ENCODE data around the gene SMIM36.
A peak's percentile ranks its signal among the peaks of the same experiment; 100 is the strongest.
"Not testable (repeated sequence)": the region's sequence is repeated elsewhere in the genome, so short reads cannot be mapped to it uniquely, and the experiment has no call there.

The SMIM36 gene

DNA sequence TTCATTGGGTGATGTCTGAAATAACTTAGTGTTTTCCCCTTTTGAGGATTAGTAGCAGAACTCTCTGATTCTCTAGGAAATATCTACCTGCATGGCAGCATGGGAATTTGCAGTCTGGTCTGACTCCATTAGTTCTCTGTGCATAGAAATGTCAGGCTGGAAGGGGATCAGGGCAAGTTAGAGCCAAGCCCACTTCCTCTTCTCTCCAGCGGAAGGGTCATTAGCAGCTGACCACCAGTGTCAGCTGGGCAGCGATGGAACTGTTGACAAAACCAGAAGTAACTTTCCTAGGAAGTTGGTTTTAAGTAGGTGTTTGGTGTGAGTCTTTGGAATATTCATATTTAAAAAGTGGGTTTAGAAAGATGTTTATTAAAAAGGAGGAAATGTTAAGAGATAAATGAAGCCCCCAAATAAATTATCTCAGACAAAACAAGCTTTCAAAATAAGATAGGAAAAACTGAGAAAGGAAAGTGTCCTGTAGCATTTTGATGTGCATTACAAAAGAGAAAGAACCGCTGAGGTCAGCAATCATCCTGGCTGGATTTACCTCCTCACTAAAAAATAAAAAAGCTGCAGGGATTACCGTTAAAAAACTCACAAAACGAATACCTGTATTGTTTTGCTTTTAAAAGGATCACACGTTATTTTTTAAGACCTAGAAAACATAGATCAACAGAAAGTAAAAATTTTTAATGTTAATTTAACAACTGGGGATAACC lies 57.3 kb downstream of the SMIM36 start:
- DNase-seq, result no peak

DNA sequence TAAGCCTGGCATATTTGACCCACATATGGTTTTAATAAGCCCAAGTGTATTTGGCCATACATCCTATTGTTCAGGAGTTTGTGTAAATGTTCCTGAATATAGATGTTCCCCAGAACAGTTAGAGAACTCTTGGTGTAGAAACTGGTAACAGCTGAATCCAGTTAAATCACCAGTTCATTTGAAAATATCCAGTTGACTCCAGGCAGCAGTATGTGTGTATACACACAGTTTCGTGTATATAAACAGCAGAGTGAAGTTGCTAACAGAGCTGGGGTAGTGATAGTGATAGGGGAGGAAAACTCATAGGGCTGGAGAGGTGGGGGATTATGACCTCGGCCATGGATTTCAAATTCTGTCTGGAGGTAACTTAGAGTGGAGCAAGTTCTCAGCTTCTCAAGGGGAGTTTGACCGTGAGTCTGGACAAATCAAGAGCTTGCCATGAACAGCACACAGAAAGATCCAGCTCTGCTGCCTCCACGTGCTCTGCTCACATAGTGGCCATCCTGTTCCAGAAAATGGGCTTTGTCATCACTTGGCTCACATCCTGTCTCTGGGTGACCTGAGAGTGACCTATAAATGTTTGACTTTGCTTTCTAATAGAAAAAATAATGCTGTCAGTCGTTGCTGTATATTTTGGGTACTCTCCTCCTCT lies 59.0 kb downstream of the SMIM36 start:
- no peak for DNase-seq

DNA sequence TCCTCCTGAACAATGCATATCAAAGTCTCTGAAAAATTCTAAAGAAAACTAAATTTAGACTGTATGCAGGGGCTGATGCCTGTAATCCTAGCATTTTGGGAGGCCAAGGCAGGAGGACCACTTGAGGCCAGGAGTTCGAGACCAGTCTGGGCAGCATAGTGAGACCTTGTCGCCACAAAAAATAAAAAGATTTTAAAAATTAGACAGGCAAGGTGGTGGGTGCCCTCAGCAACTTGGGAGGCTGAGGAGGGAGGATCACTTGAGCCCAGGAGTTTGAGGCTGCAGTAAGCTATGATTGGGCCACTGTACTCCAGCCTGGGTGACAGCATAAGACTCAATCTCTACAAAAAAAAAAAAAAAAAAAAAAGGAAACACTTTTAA lies 59.5 kb downstream of the SMIM36 start:
- no peak for DNase-seq

DNA sequence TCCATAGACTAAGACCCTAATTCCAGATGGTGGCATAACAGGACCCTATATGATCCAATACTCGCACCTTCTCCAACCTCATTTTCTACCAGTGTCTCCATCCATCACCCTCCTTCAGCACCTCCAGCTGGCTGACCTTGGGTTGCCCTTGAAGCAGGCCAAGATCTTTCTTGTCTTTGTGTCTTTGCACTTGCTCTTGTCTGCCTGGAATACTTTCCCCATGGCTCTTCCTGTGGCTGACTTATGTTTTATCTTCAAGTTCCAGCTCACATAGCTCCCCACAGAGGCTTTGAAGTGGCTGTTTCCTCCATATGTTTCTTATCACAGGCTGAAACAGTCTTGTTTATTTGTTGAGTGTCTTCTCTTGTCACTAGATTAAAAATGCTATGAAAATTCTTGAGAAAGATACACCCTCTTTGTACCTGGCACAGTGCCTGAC lies 60.0 kb downstream of the SMIM36 start:
- DNase-seq, result no peak

DNA sequence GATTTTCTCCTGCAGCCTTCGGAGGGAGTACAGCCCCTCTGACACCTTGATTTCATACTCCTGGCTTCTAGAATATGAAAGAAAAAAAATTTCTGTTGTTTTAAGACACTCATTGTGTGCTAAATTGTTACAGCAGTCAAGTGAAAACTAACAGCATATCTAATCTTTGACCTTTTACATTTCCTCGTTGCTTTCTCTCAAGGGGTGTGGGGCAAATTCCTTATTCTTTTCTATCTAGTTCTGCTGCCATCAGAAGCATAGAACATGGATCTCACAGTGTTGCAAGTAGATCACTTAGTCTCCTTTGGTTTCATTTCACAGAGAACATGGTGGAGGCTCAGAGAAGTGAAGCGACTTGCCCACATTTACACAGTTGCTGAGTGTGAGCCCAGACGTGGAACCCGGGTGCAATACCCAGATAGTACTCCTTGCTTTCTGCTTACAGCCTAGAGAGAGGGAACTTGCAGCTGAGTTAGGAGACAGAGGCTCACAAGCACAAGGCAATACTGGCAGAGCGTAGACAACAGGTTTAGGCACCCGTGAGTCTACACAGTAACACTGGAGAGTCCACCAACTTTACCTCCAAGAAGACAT lies 60.9 kb downstream of the SMIM36 start:
- no peak for DNase-seq

DNA sequence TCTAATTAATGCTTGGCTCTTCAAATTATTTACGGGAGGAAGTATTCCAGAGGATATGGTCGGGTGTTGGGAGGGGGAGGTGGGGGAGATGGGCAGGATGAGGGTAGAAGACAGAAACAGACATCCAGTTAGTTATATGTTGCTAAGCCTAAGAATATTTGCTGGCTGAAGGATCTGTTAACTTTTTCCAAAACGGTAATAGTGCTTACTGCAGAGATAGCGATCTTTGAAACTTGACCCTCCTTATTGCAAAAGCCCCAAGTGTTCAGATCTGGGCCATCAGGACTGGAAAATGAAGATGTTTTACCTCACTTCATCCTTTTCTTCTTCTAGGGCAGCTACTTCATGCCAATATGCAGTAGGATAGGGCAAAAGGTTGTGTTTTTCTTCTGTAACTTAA lies 62.6 kb downstream of the SMIM36 start:
- DNase-seq, result no peak

DNA sequence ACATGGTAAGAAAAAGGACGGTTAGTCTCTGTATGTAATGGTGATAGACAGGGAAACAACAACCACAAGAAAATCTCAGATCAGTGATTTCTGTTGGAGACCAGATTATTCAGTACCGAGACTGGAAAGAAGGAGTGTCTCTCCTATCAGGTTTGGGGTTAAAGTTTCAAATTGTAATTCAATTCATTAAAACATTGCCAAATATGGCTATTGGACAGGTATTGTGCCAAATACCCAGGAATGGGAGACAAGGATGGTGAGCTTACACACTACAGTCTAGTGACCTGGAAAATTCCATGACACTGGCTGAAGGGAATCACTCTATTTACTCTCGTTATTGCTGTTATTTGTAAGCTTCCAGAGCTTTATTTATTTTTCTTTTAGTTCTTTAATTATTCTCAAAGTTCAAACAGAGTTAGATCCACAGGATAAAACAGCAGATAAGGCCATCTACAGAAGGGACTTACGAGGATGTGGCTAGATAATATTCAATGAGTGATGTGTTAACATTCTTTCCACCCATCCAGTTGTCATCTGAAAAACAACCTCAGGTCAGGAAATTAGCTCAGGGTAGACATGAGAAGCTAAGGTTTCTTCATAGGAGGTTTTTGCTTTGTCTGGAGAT lies 64.6 kb downstream of the SMIM36 start:
- DNase-seq, result no peak

DNA sequence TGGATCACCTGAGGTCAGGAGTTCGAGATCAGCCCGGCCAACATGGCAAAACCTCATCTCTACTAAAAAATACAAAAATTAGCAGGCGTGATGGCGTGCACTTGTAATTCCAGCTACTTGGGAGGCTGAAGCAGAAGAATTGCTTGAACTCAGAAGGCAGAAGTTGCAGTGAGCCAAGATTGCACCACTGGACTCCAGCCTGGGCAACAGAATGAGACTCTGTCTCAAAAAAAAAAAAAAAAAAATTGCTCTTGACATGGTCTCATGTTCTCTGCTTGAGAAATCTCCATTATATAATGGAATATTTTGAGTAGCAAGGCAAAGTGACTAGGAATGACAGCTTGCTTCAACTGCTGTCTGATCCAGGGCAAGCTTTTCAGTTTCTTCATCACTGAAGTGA lies 65.2 kb downstream of the SMIM36 start:
- not testable (repeated sequence) for DNase-seq

DNA sequence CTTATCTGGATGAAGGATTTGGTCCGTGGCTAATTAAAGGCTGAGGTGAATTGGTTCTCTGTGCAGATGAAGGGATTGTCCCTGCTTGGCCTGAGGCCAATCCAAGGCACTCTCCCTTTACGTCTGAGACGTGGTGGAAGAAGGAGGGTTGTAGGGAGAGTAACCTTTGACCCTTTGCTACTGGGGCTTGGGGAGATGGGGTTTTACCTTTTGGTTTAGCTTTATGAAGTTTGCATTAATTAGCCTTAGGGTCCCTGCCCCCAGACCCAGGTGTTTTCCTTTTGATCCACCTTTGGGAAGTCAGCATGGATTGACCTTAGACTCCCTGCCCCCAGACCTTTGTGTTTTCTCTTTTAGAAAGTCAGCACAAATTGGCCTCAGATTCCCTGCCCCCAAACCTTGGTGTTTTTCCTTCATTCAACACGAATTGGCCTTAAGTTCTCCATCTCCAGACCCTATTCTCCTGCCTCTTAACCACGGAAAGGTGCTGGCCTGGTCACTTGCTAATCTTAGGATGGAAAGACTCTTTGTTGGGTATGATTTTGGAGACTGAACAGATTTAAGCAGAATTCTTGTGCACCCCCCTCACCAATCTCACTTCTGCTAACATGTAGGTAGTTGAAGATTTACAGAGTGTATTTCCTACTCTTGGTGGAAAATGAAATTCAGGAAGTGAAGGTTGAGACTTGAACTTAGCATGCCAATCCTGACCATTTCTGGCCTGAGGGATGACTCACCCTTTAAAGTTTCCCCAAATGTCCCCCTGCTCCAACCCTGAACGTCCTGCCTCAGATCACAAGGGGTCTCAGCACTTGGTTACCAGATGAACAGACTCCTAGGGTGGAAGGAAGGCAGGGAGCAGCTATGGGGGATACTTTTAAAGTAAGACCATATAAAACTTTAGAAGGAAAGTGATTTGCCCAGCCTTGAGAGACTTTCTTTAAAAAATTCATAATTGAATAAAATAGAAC lies 66.5 kb downstream of the SMIM36 start:
- no peak for DNase-seq

DNA sequence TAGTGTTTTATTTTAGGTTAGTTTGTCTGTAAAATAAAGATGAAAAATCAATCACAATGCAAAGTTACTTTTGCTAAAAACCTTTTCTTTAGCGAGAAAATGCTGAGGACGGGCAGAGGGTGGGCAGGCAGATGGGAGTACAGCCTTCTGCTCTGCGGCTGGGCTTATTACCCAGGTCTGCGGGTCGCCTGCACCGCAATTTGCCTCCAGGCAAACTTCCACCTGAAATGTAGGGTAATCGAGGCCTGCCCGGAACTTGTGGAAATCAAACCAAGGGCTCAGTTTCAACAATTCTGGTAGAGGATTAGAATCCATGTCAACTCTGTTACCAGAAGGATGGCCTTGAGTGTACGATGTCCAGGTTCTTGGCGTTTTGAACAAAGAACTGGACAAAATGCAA lies 67.3 kb downstream of the SMIM36 start:
- DNase-seq, result no peak

DNA sequence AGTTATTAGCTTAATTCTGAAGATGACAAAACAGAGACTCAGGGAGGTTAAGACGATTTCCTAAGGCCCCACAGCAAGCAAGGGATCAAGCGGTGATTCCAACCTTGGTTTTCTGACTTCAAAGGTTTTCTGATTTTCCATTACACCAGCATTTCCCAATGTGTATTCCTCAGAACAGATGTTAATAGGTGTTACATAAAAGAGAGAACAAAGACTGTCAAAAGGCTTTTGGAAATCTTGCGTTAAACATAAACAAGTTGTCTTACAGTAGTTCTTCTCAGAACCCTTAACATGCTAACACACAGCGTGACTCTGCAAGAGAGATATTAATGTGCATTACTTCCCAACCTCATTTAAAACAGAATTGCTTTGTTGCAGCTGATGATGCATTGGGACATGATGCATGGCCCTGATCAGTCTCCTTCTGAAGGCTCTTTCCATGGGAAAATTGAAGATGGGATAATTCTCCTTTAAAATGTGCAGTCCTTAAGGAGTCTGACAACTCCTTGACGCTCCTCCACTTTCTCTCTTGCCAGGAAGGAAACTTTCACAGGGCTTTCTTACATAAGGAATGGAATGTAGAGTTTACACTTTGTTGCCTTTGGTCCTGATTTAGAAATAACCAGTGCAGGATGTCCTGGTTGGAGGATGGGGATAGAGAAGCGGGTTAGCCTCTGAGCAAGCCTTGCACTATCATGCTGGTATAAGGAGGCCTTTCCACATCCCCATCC lies 68.1 kb downstream of the SMIM36 start:
- DNase-seq, result no peak

DNA sequence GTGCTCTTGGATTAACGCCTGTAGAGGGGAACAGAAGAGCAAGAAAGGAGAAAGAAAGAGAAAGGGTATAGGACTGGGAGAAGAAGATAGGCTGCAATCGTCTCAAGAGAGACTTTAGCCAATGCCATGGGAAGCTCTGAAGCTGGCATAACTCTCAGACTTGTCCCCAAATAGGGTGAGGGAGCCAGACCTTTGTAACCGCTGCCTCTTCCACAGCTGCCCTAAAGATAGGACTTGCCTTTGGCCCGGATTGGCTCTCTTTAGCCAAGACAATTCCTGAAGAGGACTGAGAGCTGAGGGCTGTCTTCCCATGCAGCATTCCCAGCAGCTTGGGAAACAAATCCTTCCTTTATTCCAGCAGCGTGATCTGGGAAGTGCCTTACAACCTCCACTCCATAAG lies 68.8 kb downstream of the SMIM36 start:
- no peak for DNase-seq

DNA sequence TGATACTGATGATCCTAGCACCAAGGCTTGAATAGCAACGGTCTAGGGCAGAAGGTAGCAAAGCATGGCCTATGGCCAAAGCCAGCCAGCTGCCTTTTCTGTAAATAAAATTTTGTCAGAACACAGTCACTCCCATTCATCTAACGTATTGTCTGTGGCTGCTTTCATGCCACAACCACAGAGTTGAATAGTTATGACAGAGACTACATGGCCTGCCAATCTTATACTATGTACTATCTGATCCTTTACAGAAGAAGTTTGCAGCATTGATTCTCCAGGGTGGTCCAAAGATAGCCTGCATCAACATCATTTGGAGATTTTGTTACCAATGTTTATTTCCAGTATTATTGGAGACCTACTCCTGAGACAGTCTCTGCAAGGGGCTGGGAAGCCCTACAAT lies 69.7 kb downstream of the SMIM36 start:
- DNase-seq, result no peak

DNA sequence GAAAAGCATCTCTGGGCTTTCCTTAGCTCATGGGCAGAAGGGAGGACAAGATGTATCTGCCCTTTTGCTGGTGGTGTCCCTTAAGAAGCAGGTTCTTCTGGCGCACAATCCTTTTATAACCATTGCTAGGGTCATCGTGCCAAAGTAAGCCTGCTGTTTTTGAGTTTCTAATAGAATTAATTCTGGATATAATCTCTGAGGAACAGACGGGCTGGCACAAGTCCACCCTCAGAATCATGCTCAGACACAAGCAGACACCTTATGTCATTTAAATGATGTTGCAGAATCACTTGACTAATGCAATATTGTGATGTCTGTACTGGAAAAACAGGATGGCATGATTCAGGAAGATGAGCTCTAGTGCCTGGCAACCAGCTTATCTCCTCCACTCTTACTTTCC lies 70.9 kb downstream of the SMIM36 start:
- DNase-seq, result no peak

DNA sequence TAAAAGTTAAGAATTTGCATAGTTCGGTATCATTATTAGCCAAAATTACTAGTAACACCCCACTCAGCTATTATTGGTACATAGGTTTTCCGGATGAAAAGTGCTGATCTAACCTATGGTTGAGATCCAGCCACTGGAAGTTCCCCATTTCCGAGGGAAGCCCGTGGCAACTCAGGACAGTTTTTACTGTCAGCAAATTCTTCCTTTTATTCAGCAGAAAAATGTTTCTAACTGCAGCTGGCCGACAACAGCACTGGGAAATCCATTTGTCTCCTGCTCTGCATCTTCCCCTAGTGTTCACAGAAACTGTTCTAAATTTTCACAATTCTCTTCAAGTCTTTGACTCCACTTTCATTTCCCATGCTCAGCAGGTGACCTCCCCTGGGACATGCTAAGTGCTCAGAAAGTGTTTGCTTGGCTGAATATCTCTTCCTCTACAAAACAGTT lies 74.1 kb downstream of the SMIM36 start:
- DNase-seq, result no peak

DNA sequence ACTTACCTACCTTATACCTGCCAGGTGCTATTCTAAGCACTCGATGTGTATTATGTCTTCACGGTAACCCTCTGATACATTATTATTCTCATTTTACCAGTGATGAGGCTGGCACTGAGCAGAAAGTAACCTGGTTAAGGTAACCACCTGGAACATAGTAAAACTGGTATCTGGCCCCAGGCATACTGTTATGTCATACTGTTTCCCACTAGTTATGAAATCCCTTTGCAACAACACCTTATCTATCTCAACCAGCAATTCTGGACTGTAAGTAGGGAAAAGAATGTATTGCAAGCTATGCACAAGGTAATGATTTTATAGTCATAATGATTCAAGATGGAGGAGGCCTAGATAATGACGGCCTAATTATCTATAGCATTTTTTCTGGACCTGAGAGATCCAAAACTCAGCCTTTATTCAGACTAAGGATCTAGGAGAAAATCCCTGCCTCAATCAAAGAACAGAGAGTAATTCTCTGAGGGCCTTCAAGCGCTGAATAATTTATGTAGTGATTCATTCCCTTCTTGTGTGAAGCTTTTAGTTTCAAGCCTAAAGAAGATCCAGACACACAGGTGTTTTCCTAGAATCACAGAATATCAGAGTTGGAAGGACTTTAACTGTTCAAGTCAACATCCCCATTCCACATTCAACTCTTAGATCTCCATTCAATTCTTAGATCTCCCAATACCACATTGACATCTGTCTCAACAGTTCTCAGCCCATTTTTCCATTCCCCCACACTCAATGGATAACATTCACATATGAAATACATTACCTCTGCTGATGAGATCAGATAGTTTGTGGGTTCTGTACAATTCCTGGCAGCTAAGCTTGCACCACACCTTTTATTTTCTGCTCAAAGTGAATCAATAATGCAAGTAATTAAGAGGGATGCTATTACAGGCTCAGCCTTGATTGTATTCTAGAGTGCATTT lies 74.8 kb downstream of the SMIM36 start:
- no peak for DNase-seq

DNA sequence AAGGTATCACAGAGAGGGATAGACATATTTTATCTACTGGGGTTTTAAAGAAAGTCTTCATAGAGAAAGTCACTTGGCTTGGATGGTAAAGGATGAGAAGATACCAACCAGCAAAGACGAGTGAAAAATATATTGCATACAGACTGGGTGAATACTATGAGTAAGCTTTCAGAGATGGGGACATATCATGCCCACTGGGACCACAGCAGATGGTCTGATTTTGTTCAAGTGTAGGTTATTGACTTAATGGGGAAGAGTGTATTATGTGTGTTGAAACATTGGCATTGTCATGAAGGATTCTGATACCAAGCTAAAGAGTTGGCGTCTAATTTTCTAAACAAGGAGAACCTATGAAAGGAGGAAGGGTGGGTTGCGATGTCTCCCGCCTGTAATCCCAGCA lies 75.8 kb downstream of the SMIM36 start:
- DNase-seq, result no peak

DNA sequence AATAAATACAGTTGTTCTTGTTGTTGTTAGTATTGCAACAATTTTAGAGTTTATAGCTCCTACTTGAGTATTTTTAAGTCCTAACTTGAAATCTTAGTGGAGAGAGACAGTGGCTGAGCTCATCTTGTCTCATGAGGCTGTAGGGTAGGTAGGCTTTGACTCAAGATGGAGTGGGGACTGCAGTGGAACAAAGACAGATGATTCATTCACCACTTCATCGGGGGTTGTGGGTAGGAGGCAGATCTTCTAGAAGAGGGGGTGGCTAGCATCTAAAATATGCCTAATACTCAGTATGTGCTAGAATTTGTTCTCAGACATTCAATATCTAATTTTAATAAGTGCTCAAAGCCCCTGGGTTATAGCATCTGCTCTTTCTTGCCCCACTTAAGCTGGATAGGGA lies 76.5 kb downstream of the SMIM36 start:
- DNase-seq, result no peak

DNA sequence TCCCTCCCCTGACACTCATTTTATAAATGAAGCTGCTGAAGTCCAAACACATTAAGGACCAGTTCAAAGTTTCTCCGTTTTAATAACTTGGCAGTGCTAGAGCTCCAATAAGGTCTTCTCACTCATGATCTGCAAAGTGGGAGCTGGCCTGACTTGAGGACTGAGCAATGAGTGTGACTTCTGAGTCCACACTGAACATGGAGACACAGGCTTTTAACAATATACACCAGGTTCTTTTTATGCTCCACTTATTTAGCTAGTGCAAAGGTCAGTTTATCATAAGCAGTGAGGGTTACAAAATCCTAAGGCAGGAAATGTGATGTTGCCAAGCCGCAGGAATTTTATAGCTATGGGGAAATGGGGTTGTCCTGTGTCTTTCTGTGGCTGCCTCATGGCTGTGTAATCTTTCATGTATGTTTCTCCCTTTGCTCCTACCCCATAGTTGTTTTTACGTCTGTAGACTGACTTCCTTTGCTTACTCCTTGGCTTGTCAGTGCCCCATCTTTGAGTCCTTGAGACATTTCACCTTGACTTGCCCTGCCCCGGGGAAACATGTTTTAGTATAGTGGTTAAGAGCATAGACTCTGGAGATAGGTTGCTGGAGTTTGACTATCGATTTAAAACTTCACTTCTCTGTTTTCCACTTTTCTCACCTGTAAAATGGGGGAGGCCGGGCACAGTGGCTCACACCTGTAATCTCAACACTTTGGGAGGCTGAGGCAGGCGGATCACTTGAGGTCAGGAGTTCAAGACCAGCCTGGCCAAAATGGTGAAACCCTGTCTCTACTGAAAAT lies 77.4 kb downstream of the SMIM36 start:
- no peak for DNase-seq

DNA sequence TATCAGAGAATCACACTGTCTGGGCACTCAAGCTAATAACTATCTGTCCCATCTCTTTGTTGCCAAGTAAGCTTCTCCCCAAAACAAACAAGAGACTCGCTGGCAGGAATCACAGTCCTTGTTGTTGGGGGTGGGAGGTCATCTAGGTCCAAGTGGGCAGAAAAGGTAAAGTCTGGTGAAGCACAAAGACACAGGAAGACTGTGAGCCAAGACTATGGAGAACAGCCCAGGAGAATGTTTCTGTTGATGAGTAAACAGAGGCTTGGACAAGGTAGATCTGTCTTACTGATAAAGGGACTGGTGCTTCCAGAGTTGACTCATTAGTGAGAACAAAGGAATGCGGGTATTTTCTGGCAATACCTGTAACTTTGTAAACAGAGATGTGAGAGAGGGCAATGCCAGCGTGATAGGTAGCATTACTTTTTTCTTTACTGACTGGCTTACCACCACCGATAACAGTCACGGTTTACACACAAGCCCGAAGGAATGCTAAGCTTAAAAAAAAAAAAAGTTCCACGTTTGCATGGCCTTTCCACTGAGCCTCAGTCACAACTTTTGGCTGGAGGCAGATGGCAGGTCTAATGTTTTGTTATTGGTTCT lies 78.1 kb downstream of the SMIM36 start:
- DNase-seq, result peak; percentile 6

Data from NCI-H526 treated with DMSO at 0.1 percent for 48 hours (cell line).